K562 (cell line): ENCODE measurements around the gene SDC1. TPM values are rescaled to one million over a fixed set of nuclear protein-coding genes. Genes with fewer than 3 reads are reported as not detected.

ENCODE experiments used
- ATAC-seq: fragments of 200-7000 bp; cut with Tn5 transposase; 3 replicates; pipeline ENCODE4 v1.9.1; 2020; ENCODE audit warnings: moderate library complexity
- BruUV-seq: library from RNA; stranded (reverse); fragments of 400-500 nt; replicated peaks from 2 replicates; lab custom pipeline; 2021; lab: Mats Ljungman, UMichigan
- CTCF ChIA-PET: fragments of 300-600 bp; formaldehyde crosslinking; extraction: SDS; loops from one replicate; lab custom pipeline; 2021; ENCODE audit warnings: low intra/inter-chr PET ratio; lab: Yijun Ruan, JAX
- POLR2A ChIA-PET: fragments of 300-600, 350-650 bp; sonication (Branson Sonifier 250); formaldehyde crosslinking; extraction: SDS; loops from one replicate; lab custom pipeline; 2021; ENCODE audit warnings: antibody characterized with exemption, inconsistent platforms; lab: Yijun Ruan, JAX
- DNase-seq, 4 experiments: peaks; one replicate each; pipeline versions ENCODE4 v3.0.0 to v3.0.0-alpha.2; 2011 to 2018; ENCODE audit warnings: low spot score in 3 of 4, mixed read lengths in 3 of 4; ENCODE audit errors: extremely low read depth in 1 of 4
- FAIRE-seq: peaks from 2 replicates; lab custom pipeline; 2011; peaks lifted over from hg19 to GRCh38; lab: Jason Lieb, UNC
- H2AFZ ChIP-seq: 2 replicates; pipeline ENCODE4 v1.6.0; 2011; ENCODE audit warnings: low read depth, low read length, control low read depth, inconsistent platforms
- H3K27ac ChIP-seq: fragments of 200-600 bp; 3 replicates; pipeline ENCODE4 v1.8.0; 2011; ENCODE audit warnings: low read depth, mild to moderate bottlenecking, control low read depth, inconsistent platforms, low read length, moderate library complexity, mixed read lengths; ENCODE audit errors: extremely low read depth
- H3K27me3 ChIP-seq, 2 experiments: fragments of 300-600 bp in 1 of 2; 2 replicates in 1 of 2; 3 replicates in 1 of 2; pipeline versions ENCODE4 v1.6.0 to v1.8.0; 2011; ENCODE audit warnings: inconsistent platforms in 2 of 2, low read length in 2 of 2, mild to moderate bottlenecking in 1 of 2, mixed read lengths in 1 of 2, moderate library complexity in 1 of 2; ENCODE audit not compliant: control insufficient read depth in 2 of 2, insufficient read depth in 2 of 2
- H3K36me3 ChIP-seq: fragments of 300-600 bp; 3 replicates; pipeline ENCODE4 v1.8.0; 2011; ENCODE audit warnings: mild to moderate bottlenecking, low read length, inconsistent platforms; ENCODE audit not compliant: control insufficient read depth, insufficient read depth
- H3K4me1 ChIP-seq, 2 experiments: fragments of 200-600 bp in 1 of 2; replicated peaks in 1 of 2; 2 replicates in 1 of 2; 3 replicates in 1 of 2; pipeline versions ENCODE4 v1.5.1 to v1.8.0; 2011; ENCODE audit warnings: inconsistent platforms in 2 of 2, low read length in 2 of 2, mild to moderate bottlenecking in 1 of 2, mixed read lengths in 1 of 2, moderate library complexity in 1 of 2; ENCODE audit not compliant: control insufficient read depth in 2 of 2, insufficient read depth in 2 of 2
- H3K4me2 ChIP-seq: 2 replicates; pipeline ENCODE4 v1.6.1; 2011; ENCODE audit warnings: low read length, control low read depth, inconsistent platforms, mixed read lengths; ENCODE audit not compliant: insufficient read depth
- H3K4me3 ChIP-seq: fragments of 200-600 bp; sonication (generic), shearing (Covaris generic); 2 replicates; pipeline ENCODE4 v1.5.1; 2016; ENCODE audit warnings: control low read depth, inconsistent platforms
- H3K79me2 ChIP-seq: fragments of 200-600 bp; 3 replicates; pipeline ENCODE4 v1.8.0; 2011; ENCODE audit warnings: low read length, inconsistent platforms; ENCODE audit not compliant: control insufficient read depth, insufficient read depth
- H3K9ac ChIP-seq, 2 experiments: 2 replicates each; pipeline versions ENCODE4 v1.6.0 to v1.6.1; 2011; ENCODE audit warnings: low read depth in 2 of 2, low read length in 2 of 2, control low read depth in 1 of 2, inconsistent platforms in 1 of 2, mild to moderate bottlenecking in 1 of 2, mixed read lengths in 1 of 2; ENCODE audit not compliant: insufficient read depth in 1 of 2
- H3K9me1 ChIP-seq: one replicate; pipeline ENCODE4 v1.6.0; 2011; ENCODE audit warnings: inconsistent platforms, mild to moderate bottlenecking, low read length, moderate library complexity; ENCODE audit not compliant: control insufficient read depth, insufficient read depth
- H3K9me3 ChIP-seq: replicated peaks from 2 replicates; pipeline ENCODE4 v1.5.1; 2011; ENCODE audit warnings: low read depth, low read length, inconsistent platforms; ENCODE audit not compliant: control insufficient read depth, insufficient read depth
- H4K20me1 ChIP-seq: replicated peaks from 2 replicates; pipeline ENCODE4 v1.6.1; 2011; ENCODE audit warnings: low read length, inconsistent platforms, mixed read lengths; ENCODE audit not compliant: control insufficient read depth, insufficient read depth
- CHD1 ChIP-seq: fragments of 200-600 bp; sonication (generic); IDR thresholded peaks from one replicate; pipeline ENCODE4 v1.6.1; 2012; ENCODE audit warnings: mild to moderate bottlenecking, moderate library complexity, low read length, inconsistent platforms
- DACH1 ChIP-seq: fragments of 450-650 bp; IDR thresholded peaks from 2 replicates; pipeline ENCODE4 v1.6.1; 2018; ENCODE audit not compliant: partially characterized antibody
- FIP1L1 ChIP-seq: fragments of 200-400 bp; formaldehyde crosslinking; IDR thresholded peaks from 2 replicates; pipeline ENCODE4 v1.6.1; 2018; ENCODE audit warnings: mild to moderate bottlenecking, low read depth, low read length; ENCODE audit not compliant: poor library complexity, severe bottlenecking
- HNRNPH1 ChIP-seq: fragments of 200-400 bp; formaldehyde crosslinking; optimal IDR thresholded peaks from 2 replicates; pipeline ENCODE3; 2017; ENCODE audit warnings: low read depth, mild to moderate bottlenecking, low read length, moderate library complexity
- KDM1A ChIP-seq, 2 experiments: fragments of 450-650 bp; IDR thresholded peaks; 2 replicates each; pipeline ENCODE4 v1.6.1; 2016; ENCODE audit warnings: mild to moderate bottlenecking in 2 of 2
- LEF1 ChIP-seq: fragments of 450-650 bp; IDR thresholded peaks from 2 replicates; pipeline ENCODE4 v1.6.1; 2016; ENCODE audit warnings: mild to moderate bottlenecking
- NCOA6 ChIP-seq: fragments of 450-650 bp; IDR thresholded peaks from 2 replicates; pipeline ENCODE4 v1.6.1; 2017; ENCODE audit warnings: mild to moderate bottlenecking
- NFIX ChIP-seq: fragments of 250-450 bp; sonication (Bioruptor Pico); IDR thresholded peaks from 2 replicates; pipeline ENCODE4 v1.4.0; 2020; ENCODE audit warnings: low read depth, mild to moderate bottlenecking, moderate library complexity
- PCBP2 ChIP-seq: fragments of 200-400 bp; formaldehyde crosslinking; IDR thresholded peaks from 2 replicates; pipeline ENCODE4 v1.6.1; 2018; ENCODE audit warnings: low read length, low read depth, mild to moderate bottlenecking, moderate library complexity; ENCODE audit not compliant: poor library complexity, severe bottlenecking
- POLR2H ChIP-seq: IDR thresholded peaks from 2 replicates; pipeline ENCODE4 v1.6.1; 2016; ENCODE audit warnings: missing genetic modification characterization, low read depth, mild to moderate bottlenecking, control low read depth, missing compliant biosample characterization, moderate library complexity
- TEAD4 ChIP-seq, 2 experiments: sonication (generic) in 1 of 2; formaldehyde crosslinking in 1 of 2; IDR thresholded peaks; 2 replicates each; pipeline versions ENCODE4 v1.6.1 to v1.8.0; 2012 to 2022; ENCODE audit warnings: borderline replicate concordance in 1 of 2, inconsistent platforms in 1 of 2, low read length in 1 of 2, mild to moderate bottlenecking in 1 of 2, missing genetic modification reagents in 1 of 2
- ZNF197 ChIP-seq: fragments of 200-800 bp; sonication (Bioruptor generic); IDR thresholded peaks from 2 replicates; pipeline ENCODE4 v1.6.1; 2016; ENCODE audit warnings: low read depth, missing genetic modification characterization, missing compliant biosample characterization
- ZNF324 ChIP-seq: fragments of 250-450 bp; sonication (Bioruptor Pico); IDR thresholded peaks from 2 replicates; pipeline ENCODE4 v1.4.0; 2020; ENCODE audit warnings: mild to moderate bottlenecking
- ZNF586 ChIP-seq: fragments of 450-650 bp; formaldehyde crosslinking; conservative IDR thresholded peaks from 2 replicates; pipeline ENCODE4 v1.4.0; 2020; ENCODE audit warnings: mild to moderate bottlenecking, moderate library complexity
- WGBS: fragments of 100-300 bp; shearing (Covaris generic); methylation state at CpG from one replicate; pipeline ENCODE4 v1.1.6; 2016; ENCODE audit warnings: low coverage, mixed read lengths; ENCODE audit not compliant: insufficient coverage; ENCODE audit errors: missing lambda C conversion rate; 5-methylcytosine and 5-hydroxymethylcytosine counted together
- in situ Hi-C: fragments of 300-500 bp; cut with MboI; formaldehyde crosslinking; loops from 4 replicates; pipeline ENCODE4 v1.15.0; 2018; ENCODE audit warnings: inconsistent platforms, mixed read lengths
- intact Hi-C: fragments of 100-400 bp; cut with micrococcal nuclease; formaldehyde crosslinking; loops from 2 replicates; pipeline ENCODE4 v1.14.2; 2022
- polyA plus RNA-seq, 8 experiments: library from polyadenylated mRNA; depleted of rRNA in 4 of 8; stranded (reverse) in 5 of 8; unstranded in 3 of 8; fragments of >200 nt; fragmentation: Nextera tagmentation in 2 of 8; fragmentation: Illumina TruSeq in 1 of 8; extraction: Ambion mirVana in 2 of 8; extraction: Trizol in 1 of 8; gene quantifications; 2 replicates each; pipeline versions ENCODE4 v1.2.1 to v1.2.3, GENCODE V29; 2011 to 2014; ENCODE audit warnings: inconsistent platforms in 1 of 8, missing spikeins in 1 of 8
- total RNA-seq, 7 experiments: library from RNA; depleted of rRNA in 6 of 7; stranded (reverse); fragments of >200 nt in 6 of 7; fragmentation: Illumina TruSeq in 2 of 7; extraction: Trizol in 2 of 7; gene quantifications; 2 replicates each; pipeline versions ENCODE4 v1.2.1 to v1.2.3, GENCODE V29; 2011 to 2021; ENCODE audit warnings: low replicate concordance in 1 of 7
- TF ChIP-seq, protein P1 (sequence below): fragments of 450-650 bp; IDR thresholded peaks from 2 replicates; pipeline ENCODE4 v1.6.1; 2016; ENCODE audit warnings: low read depth, mild to moderate bottlenecking, moderate library complexity
- TF ChIP-seq, protein P2 (sequence below): sonication (generic); formaldehyde crosslinking; IDR thresholded peaks from 2 replicates; pipeline ENCODE4 v1.8.0; 2023; ENCODE audit warnings: missing genetic modification reagents, mild to moderate bottlenecking, borderline replicate concordance

SDC1 gene
- total and polyA plus RNA-seq, 9 of the 15 experiments (the other 6 are each of a cell fraction or from before 2014, with no cell fraction given), result 0.06 to 2.7 (median 0.49) TPM

DNA sequence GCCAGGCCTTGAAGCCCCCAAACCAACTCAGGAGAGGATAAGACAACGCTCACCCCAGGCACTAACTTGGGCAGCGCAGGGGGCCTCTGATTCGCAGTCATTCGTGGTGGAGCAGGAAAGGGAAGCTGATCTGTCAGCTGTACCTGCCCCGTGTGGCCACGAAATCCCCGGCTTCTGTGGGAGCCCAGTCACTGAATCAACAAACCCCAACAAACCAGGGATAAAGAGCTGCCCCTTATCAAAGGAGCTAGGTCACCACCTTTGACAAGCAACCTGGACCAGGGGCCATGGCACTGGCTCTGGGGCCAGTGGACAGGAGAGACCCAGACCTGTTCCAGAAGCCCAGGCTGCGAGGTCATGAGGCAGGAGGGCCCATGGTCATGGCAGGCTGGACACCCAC lies 14.5 kb downstream of the SDC1 start:
- Histone ChIP-seq H3K9ac (0 out of 4 replicates have a peak overlapping the region, but pooled peaks of 1 of the 2 experiments have one; percentile 48), H3K27ac (no peak overlapping the region), H3K9me3 (no peaks in the 10 kb centered on the region), H4K20me1 (no peaks in the 10 kb centered on the region), H3K4me3 (no peak overlapping the region), H3K4me2 (no peak overlapping the region), H3K27me3 (peaks cover 0 to 26% of the 10 kb centered on the region in 2 experiments; a peak in 1 of 5 replicates), H3K9me1 (no peaks in the 10 kb centered on the region), H3K36me3 (no peaks in the 10 kb centered on the region), H3K79me2 (no peaks in the 10 kb centered on the region), H2AFZ (no peak overlapping the region), H3K4me1 (peaks cover 16 to 24% of the 10 kb centered on the region in 2 experiments)
- ATAC-seq (no peak), DNase-seq (no peak), FAIRE-seq (no peak)
- TF ChIP-seq NFIX (CRISPR knock-in tag) (no peak), CHD1 (no peak), NCOA6 (no peak), FIP1L1 (no peak), HNRNPH1 (no peak), ZNF197 (CRISPR knock-in tag) (no peak), ZNF324 (no peak), KDM1A (IDR thresholded peaks at IDR 0.05) (no peak), TEAD4 (IDR thresholded peaks at IDR 0.05; ENCODE audit: low read length) (no peak), TEAD4 (CRISPR knock-in tag; IDR thresholded peaks at IDR 0.05; ENCODE audit: borderline replicate concordance) (no peak), PCBP2 (no peak), ZNF586 (no peak), DACH1 (no peak), LEF1 (no peak), POLR2H (tag) (no peak)
- TF ChIP-seq, protein P1, sequence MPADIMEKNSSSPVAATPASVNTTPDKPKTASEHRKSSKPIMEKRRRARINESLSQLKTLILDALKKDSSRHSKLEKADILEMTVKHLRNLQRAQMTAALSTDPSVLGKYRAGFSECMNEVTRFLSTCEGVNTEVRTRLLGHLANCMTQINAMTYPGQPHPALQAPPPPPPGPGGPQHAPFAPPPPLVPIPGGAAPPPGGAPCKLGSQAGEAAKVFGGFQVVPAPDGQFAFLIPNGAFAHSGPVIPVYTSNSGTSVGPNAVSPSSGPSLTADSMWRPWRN, result no peak
- TF ChIP-seq, protein P2, sequence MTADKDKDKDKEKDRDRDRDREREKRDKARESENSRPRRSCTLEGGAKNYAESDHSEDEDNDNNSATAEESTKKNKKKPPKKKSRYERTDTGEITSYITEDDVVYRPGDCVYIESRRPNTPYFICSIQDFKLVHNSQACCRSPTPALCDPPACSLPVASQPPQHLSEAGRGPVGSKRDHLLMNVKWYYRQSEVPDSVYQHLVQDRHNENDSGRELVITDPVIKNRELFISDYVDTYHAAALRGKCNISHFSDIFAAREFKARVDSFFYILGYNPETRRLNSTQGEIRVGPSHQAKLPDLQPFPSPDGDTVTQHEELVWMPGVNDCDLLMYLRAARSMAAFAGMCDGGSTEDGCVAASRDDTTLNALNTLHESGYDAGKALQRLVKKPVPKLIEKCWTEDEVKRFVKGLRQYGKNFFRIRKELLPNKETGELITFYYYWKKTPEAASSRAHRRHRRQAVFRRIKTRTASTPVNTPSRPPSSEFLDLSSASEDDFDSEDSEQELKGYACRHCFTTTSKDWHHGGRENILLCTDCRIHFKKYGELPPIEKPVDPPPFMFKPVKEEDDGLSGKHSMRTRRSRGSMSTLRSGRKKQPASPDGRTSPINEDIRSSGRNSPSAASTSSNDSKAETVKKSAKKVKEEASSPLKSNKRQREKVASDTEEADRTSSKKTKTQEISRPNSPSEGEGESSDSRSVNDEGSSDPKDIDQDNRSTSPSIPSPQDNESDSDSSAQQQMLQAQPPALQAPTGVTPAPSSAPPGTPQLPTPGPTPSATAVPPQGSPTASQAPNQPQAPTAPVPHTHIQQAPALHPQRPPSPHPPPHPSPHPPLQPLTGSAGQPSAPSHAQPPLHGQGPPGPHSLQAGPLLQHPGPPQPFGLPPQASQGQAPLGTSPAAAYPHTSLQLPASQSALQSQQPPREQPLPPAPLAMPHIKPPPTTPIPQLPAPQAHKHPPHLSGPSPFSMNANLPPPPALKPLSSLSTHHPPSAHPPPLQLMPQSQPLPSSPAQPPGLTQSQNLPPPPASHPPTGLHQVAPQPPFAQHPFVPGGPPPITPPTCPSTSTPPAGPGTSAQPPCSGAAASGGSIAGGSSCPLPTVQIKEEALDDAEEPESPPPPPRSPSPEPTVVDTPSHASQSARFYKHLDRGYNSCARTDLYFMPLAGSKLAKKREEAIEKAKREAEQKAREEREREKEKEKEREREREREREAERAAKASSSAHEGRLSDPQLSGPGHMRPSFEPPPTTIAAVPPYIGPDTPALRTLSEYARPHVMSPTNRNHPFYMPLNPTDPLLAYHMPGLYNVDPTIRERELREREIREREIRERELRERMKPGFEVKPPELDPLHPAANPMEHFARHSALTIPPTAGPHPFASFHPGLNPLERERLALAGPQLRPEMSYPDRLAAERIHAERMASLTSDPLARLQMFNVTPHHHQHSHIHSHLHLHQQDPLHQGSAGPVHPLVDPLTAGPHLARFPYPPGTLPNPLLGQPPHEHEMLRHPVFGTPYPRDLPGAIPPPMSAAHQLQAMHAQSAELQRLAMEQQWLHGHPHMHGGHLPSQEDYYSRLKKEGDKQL (CRISPR knock-in tag), result no peak
- ChIA-PET POLR2A (interaction anchor here (0.6 to 1.4 kb wide), 2 partner anchors 8 to 334 kb away, joined by 3 to 5 read pairs; no protein-coding TSS in a partner anchor), CTCF (no interaction called here)
- 16% methylated on average over 8 of the region's 8 CpGs for WGBS
- in situ Hi-C loops (no loop called here), intact Hi-C loops (no loop called here)
- BruUV-seq, result no TSS peak
